ENCODE results near the gene CDC42BPG. TPM values are rescaled to one million over a fixed set of nuclear protein-coding genes. Genes with fewer than 3 reads are reported as not detected.

Gene CDC42BPG
- total and polyA plus RNA-seq, 10 of the 15 experiments (the other 5 are each of a cell fraction or from before 2014, with no cell fraction given): 0.02 to 1.3 (median 0.09) TPM; not detected in 1

- POLR2A ChIA-PET: interaction anchor here (0.5 to 19.9 kb wide), 5 partner anchors 14 to 100 kb away, joined by 3 to 620 read pairs (median 4); no protein-coding TSS in a partner anchor
- TF ChIP-seq E4F1 (IDR thresholded peaks at IDR 0.05; ENCODE audit: borderline replicate concordance, partially characterized antibody) (no peak), JUNB (IDR thresholded peaks at IDR 0.05) (no peak), SP1 (IDR thresholded peaks at IDR 0.05; ENCODE audit: low read depth, low read length) (peak; percentile 6), HDAC2 (IDR thresholded peaks at IDR 0.05) (no peak), SIN3A (IDR thresholded peaks at IDR 0.05; ENCODE audit: low read depth, low read length) (0 out of 2 replicates have a peak, but pooled peaks have one; percentile 63), POLR2AphosphoS2 (IDR thresholded peaks at IDR 0.05; ENCODE audit: low read depth, low read length) (0 out of 2 replicates have a peak, but pooled peaks have one; percentile 15)
- Histone ChIP-seq H3K79me2 (ENCODE audit: control insufficient read depth, insufficient read depth, low read length) (peaks cover 96% of the 10 kb centered on the region), H3K4me1 (ENCODE audit: control insufficient read depth, insufficient read depth, low read length) (peaks cover 61% of the 10 kb centered on the region), H3K9me3 (replicated peaks; ENCODE audit: control insufficient read depth, insufficient read depth, low read length) (no peaks in the 10 kb centered on the region), H3K27ac (ENCODE audit: control insufficient read depth, insufficient read depth) (peak overlapping the region; percentile 35), H3K27me3 (replicated peaks in 1 of 2; ENCODE audit: control insufficient read depth in 2 of 2, insufficient read depth in 2 of 2, low read length in 1 of 2) (no peaks in the 10 kb centered on the region), H3K36me3 (ENCODE audit: control insufficient read depth in 2 of 2, insufficient read depth in 2 of 2, low read length in 1 of 2) (peaks cover 14 to 31% of the 10 kb centered on the region in 2 experiments), H3K9ac (ENCODE audit: control insufficient read depth, insufficient read depth, low read length) (peak overlapping the region; percentile 59), H3K4me2 (ENCODE audit: control insufficient read depth, insufficient read depth) (peak overlapping the region; percentile 83), H2AFZ (ENCODE audit: control insufficient read depth, low read depth, low read length) (no peak overlapping the region), H4K20me1 (ENCODE audit: control insufficient read depth, insufficient read depth) (peaks cover 6% of the 10 kb centered on the region; the same call in 1 of the 2 replicates), H3K4me3 (peak overlapping the region; percentile 62)
- WGBS (ENCODE audit: insufficient coverage, insufficient replicate concordance, low lambda C conversion rate, missing lambda C conversion rate): 27% methylated on average over 8 of the region's 8 CpGs
- FAIRE-seq (no peak), ATAC-seq (peak; percentile 2), DNase-seq (ENCODE audit: low read depth, low spot score) (no peak)
- RAD21 ChIA-PET (ENCODE audit: unreplicated experiment): interaction anchor here (0.6 to 12.5 kb wide), 10 partner anchors 9 to 627 kb away, joined by 3 to 253 read pairs (median 3); partner anchors contain the start of gene CDC42BPG
- SMC1A ChIA-PET (ENCODE audit: uncharacterized antibody, unreplicated experiment): interaction anchor here (0.6 to 11.5 kb wide), 9 partner anchors 11 to 908 kb away, joined by 3 to 227 read pairs (median 4); partner anchors contain the start of genes AP5B1, BATF2 and VPS51
- TSS peak; percentile 3 for BruUV-seq (replicated peaks)
- CTCF ChIA-PET: interaction anchor here (0.8 to 30.0 kb wide), 7 partner anchors 9 to 239 kb away, joined by 3 to 1208 read pairs (median 3); partner anchors contain the start of genes CDC42BPG and TM7SF2
- in situ Hi-C loops (cut with MboI) (no loop called here), intact Hi-C loops (cut with micrococcal nuclease; ENCODE audit: unreplicated experiment) (loop anchor here (10.0 kb wide), 1 partner anchor 842 kb away; the partner anchor contains the start of gene KAT5)
Observed at GRCh38 chr11:64872790-64873488, 28.5 kb upstream of the CDC42BPG start.
